IPS-18a (cell line): ENCODE measurements around the gene EPHA7.

ENCODE experiments used
- H3K27ac ChIP-seq: one replicate; pipeline ENCODE4 v1.5.1; 2013; ENCODE audit warnings: low read length
- H3K27me3 ChIP-seq: one replicate; pipeline ENCODE4 v1.6.1; 2013; ENCODE audit warnings: mild to moderate bottlenecking, low read length; ENCODE audit not compliant: control insufficient read depth, insufficient read depth
- H3K36me3 ChIP-seq: one replicate; pipeline ENCODE4 v1.6.1; 2013; ENCODE audit warnings: low read depth, low read length; ENCODE audit not compliant: control insufficient read depth
- H3K4me1 ChIP-seq: one replicate; pipeline ENCODE4 v1.6.1; 2013; ENCODE audit warnings: low read depth, low read length; ENCODE audit not compliant: control insufficient read depth
- H3K4me3 ChIP-seq: one replicate; pipeline ENCODE4 v1.5.1; 2013; ENCODE audit warnings: low read length
- H3K9ac ChIP-seq: one replicate; pipeline ENCODE4 v1.6.1; 2013; ENCODE audit warnings: mild to moderate bottlenecking, low read length, moderate library complexity
- H3K9me3 ChIP-seq: one replicate; pipeline ENCODE4 v1.6.1; 2013; ENCODE audit warnings: low read depth, low read length; ENCODE audit not compliant: control insufficient read depth

Gene EPHA7

DNA sequence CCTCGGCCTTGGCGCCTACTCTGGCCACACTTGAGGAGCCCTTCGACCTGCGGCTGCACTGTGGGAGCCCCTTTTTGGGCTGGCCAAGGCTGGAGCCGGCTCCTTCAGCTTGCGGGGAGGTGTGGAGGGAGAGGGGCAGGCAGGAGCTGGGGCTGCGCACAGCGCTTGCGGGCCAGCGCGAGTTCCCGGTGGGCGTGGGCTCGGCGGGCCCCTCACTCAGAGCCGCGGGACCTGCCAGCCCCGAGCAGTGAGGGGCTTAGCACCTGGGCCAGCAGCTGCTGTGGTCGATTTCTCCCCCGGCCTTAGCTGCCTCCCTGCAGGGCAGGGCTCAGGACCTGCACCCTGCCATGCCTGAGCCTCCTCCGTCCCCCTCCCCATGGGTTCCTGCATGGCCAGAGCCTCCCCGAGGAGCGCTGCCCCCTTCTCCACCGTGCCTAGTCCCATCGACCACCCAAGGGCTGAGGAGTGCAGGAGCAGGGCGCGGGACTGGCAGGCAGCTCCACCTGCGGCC lies 136.8 kb downstream of the EPHA7 start:
- Histone ChIP-seq H3K36me3 (no peaks in the 10 kb centered on the region), H3K27me3 (no peaks in the 10 kb centered on the region), H3K9me3 (no peaks in the 10 kb centered on the region), H3K9ac (no peak overlapping the region), H3K4me3 (no peak overlapping the region), H3K4me1 (no peaks in the 10 kb centered on the region), H3K27ac (no peak overlapping the region)

- H3K9ac ChIP-seq = no peak overlapping the region
- no peak overlapping the region for H3K4me3 ChIP-seq
Measured at GRCh38 chr6:93278241-93278640, 141.1 kb downstream of the EPHA7 start.

GRCh38 chr6:93272896-93273295 lies 146.5 kb downstream of the EPHA7 start:
- no peaks in the 10 kb centered on the region for H3K36me3 ChIP-seq
- H3K4me3 ChIP-seq = no peak overlapping the region
- H3K27me3 ChIP-seq = no peaks in the 10 kb centered on the region
- H3K9me3 ChIP-seq = no peaks in the 10 kb centered on the region
- H3K9ac ChIP-seq = no peak overlapping the region
- H3K4me1 ChIP-seq = peaks cover 3% of the 10 kb centered on the region
- H3K27ac ChIP-seq = no peak overlapping the region

More at GRCh38 chr6:93278241-93278640, 141.1 kb downstream of the EPHA7 start:
- H3K27ac ChIP-seq = no peak overlapping the region
- peaks cover 3% of the 10 kb centered on the region for H3K4me1 ChIP-seq
- no peaks in the 10 kb centered on the region for H3K27me3 ChIP-seq
- H3K9me3 ChIP-seq = no peaks in the 10 kb centered on the region
- no peaks in the 10 kb centered on the region for H3K36me3 ChIP-seq

DNA sequence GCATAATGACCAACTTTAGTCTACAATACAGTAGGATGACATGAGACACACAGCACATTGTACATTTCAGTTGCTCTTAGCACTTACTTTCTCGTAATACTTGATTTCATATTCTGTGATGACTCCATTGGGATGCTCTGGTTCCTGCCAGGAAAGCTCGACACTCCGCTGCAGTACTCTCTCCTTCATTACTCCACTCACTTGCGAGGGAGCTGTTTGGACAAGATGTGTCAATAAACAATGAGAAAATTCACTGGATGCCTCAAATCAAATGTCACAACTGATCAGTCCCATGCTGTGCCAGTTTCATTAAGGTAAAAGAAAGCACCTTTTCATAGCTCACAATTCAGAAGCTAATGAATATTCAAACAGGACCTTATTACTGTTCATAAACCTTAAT lies 147.1 kb downstream of the EPHA7 start:
- H3K4me1 ChIP-seq = peaks cover 3% of the 10 kb centered on the region
- no peak overlapping the region for H3K9ac ChIP-seq
- no peak overlapping the region for H3K27ac ChIP-seq
- no peaks in the 10 kb centered on the region for H3K27me3 ChIP-seq
- H3K9me3 ChIP-seq = no peaks in the 10 kb centered on the region
- no peaks in the 10 kb centered on the region for H3K36me3 ChIP-seq
- no peak overlapping the region for H3K4me3 ChIP-seq

DNA sequence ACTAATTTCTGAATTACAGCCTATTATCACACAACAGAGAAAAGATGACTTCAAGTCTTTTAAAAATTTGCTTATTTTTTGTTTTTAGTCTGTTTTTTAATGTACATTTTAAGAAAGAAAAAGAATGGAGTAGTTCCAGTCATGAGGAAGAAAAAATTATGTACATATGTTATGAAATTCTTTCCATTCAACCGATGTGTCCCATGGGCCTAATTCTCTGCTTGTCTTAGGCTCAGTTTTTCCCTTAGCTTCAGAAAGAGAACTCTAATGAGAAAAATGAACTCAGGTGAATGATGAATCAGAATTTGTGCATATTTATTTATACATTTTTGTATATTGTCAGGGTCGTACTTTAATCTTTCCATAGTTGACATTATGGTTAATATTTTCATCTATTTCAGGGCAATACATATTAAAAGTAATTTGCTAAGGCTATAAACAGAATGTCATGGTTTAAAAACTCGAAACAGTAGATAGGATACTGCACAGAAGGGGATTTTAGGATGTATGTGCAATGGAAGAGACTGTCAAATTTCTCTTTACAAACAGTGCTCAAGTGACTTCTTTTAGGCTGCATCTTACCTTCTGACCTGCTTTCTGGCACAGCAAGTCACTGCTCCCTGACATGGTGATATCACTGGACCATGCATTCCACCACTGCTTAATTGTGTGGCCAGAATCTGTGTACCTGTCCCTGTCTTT lies 153.1 kb downstream of the EPHA7 start:
- H3K4me3 ChIP-seq = no peak overlapping the region
- H3K27ac ChIP-seq = no peak overlapping the region
- H3K27me3 ChIP-seq = no peaks in the 10 kb centered on the region
- no peaks in the 10 kb centered on the region for H3K9me3 ChIP-seq
- H3K4me1 ChIP-seq = no peaks in the 10 kb centered on the region
- no peaks in the 10 kb centered on the region for H3K36me3 ChIP-seq
- H3K9ac ChIP-seq = no peak overlapping the region

DNA sequence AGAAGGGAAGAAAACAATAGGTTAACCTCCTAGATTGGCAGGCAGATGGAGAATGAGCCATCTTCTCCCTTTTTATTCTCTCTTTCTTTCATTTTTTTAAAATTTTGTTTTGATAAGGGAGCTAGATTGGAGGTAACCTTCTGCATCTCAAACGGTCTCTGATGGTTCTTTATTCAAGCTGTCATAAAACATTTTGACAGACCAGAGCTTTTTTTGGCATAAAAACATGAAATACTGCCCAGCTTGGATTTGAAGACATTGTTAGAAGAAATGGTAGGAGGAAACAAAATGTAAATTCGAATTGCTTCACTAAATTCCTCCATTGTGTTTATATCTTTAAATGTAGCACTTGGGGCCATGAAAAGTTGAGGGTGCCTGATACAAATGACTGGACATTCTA lies 158.5 kb downstream of the EPHA7 start:
- no peak overlapping the region for H3K9ac ChIP-seq
- no peaks in the 10 kb centered on the region for H3K4me1 ChIP-seq
- H3K9me3 ChIP-seq = no peaks in the 10 kb centered on the region
- no peaks in the 10 kb centered on the region for H3K27me3 ChIP-seq
- H3K27ac ChIP-seq = no peak overlapping the region
- no peaks in the 10 kb centered on the region for H3K36me3 ChIP-seq
- H3K4me3 ChIP-seq = no peak overlapping the region

DNA sequence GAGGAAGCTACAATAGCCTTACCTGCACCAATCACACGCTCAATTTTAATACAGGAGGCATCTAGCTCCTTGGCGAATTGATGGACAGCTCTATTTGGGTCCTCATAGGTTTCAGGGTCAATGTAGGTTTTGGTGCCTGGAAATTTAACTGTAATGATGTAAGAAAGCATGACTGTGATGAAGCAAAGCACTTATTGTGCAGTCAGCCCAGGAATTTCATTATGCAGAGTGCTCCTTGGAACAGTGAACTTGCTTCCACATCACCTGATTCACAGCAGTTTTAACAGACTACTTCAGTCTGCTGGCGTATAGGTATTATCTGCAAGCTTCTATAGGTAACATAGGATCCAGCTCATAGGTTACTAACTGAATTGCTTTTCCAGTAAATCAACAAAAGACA lies 160.0 kb downstream of the EPHA7 start:
- Histone ChIP-seq H3K36me3 (no peaks in the 10 kb centered on the region), H3K27me3 (no peaks in the 10 kb centered on the region), H3K9me3 (no peaks in the 10 kb centered on the region), H3K27ac (no peak overlapping the region), H3K9ac (no peak overlapping the region), H3K4me3 (no peak overlapping the region), H3K4me1 (no peaks in the 10 kb centered on the region)

GRCh38 chr6:93252930-93253329 lies 166.4 kb downstream of the EPHA7 start:
- Histone ChIP-seq H3K27me3 (no peaks in the 10 kb centered on the region), H3K36me3 (no peaks in the 10 kb centered on the region), H3K9ac (no peak overlapping the region), H3K4me1 (no peaks in the 10 kb centered on the region), H3K4me3 (no peak overlapping the region), H3K9me3 (no peaks in the 10 kb centered on the region), H3K27ac (no peak overlapping the region)

GRCh38 chr6:93248631-93249030 lies 170.7 kb downstream of the EPHA7 start:
- Histone ChIP-seq H3K9ac (no peak overlapping the region), H3K9me3 (no peaks in the 10 kb centered on the region)

GRCh38 chr6:93243231-93243778 lies 176.1 kb downstream of the EPHA7 start:
- no peak overlapping the region for H3K27ac ChIP-seq
- H3K4me3 ChIP-seq = no peak overlapping the region
- H3K36me3 ChIP-seq = no peaks in the 10 kb centered on the region
- H3K9me3 ChIP-seq = no peaks in the 10 kb centered on the region
- no peaks in the 10 kb centered on the region for H3K4me1 ChIP-seq
- H3K9ac ChIP-seq = no peak overlapping the region
- no peaks in the 10 kb centered on the region for H3K27me3 ChIP-seq

More at GRCh38 chr6:93248631-93249030, 170.7 kb downstream of the EPHA7 start:
- Histone ChIP-seq H3K4me3 (no peak overlapping the region), H3K4me1 (no peaks in the 10 kb centered on the region), H3K27ac (no peak overlapping the region), H3K27me3 (no peaks in the 10 kb centered on the region), H3K36me3 (no peaks in the 10 kb centered on the region)

GRCh38 chr6:93242049-93242448 lies 177.3 kb downstream of the EPHA7 start:
- H3K27me3 ChIP-seq = no peaks in the 10 kb centered on the region
- H3K4me3 ChIP-seq = no peak overlapping the region
- no peaks in the 10 kb centered on the region for H3K36me3 ChIP-seq
- no peak overlapping the region for H3K9ac ChIP-seq
- no peak overlapping the region for H3K27ac ChIP-seq
- H3K9me3 ChIP-seq = no peaks in the 10 kb centered on the region
- H3K4me1 ChIP-seq = peaks cover 3% of the 10 kb centered on the region

DNA sequence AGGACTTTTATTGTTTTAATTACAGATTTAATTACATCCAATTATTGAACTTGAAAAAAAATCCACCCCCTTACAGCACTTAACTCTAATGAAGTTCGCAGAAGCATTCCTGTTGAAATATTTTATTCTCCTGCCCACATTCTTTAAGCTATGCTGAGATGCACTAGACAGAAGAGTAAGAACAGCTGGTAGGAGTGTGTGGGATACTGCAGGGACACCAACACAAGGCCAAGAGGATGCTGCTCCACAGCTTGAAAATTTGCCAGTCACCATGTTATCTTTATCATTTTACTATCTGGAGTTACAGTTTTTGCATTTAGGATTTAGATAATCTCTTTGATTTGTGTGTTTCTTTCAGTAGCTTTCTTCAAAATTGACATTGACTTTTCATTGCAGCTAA lies 180.7 kb downstream of the EPHA7 start:
- no peak overlapping the region for H3K9ac ChIP-seq
- H3K27me3 ChIP-seq = no peaks in the 10 kb centered on the region
- H3K36me3 ChIP-seq = no peaks in the 10 kb centered on the region
- peaks cover 3% of the 10 kb centered on the region for H3K4me1 ChIP-seq
- H3K9me3 ChIP-seq = no peaks in the 10 kb centered on the region
- H3K4me3 ChIP-seq = no peak overlapping the region
- no peak overlapping the region for H3K27ac ChIP-seq
